GDM1 (cell line): ENCODE measurements around the gene FAR2.
"Not testable (repeated sequence)": the region's sequence is repeated elsewhere in the genome, so short reads cannot be mapped to it uniquely, and the experiment has no call there.

Source experiments
- DNase-seq: peaks from one replicate; lab custom pipeline; 2025; lab: John Stamatoyannopoulos, UW

FAR2 gene

GRCh38 chr12:29148911-29149690 is at the start of gene FAR2:
FAR2 (plus strand) TSS chr12:29149278; CDS start chr12:29270450, 121,172 bp downstream.
- DNase-seq: peak; percentile 59

- DNase-seq: no peak
These were observed 46.3 kb upstream of the FAR2 start for GRCh38 chr12:29102741-29103140.

GRCh38 chr12:29103539-29103974 is 45.5 kb upstream of the FAR2 start:
- DNase-seq: peak; percentile 52

- no peak for DNase-seq
These were observed 44.6 kb upstream of the FAR2 start for GRCh38 chr12:29104516-29104915.

GRCh38 chr12:29110506-29111442 is 38.3 kb upstream of the FAR2 start:
- DNase-seq: no peak

GRCh38 chr12:29113101-29113500 is 36.0 kb upstream of the FAR2 start:
- DNase-seq: no peak

- DNase-seq: no peak
These were observed 32.7 kb upstream of the FAR2 start for GRCh38 chr12:29116414-29116813.

- no peak for DNase-seq
These were observed 17.5 kb upstream of the FAR2 start for GRCh38 chr12:29131539-29131938.

GRCh38 chr12:29132316-29132715 is 16.8 kb upstream of the FAR2 start:
- no peak for DNase-seq

GRCh38 chr12:29133181-29133580 is 15.9 kb upstream of the FAR2 start:
- no peak for DNase-seq

GRCh38 chr12:29133680-29134079 is 15.4 kb upstream of the FAR2 start:
- DNase-seq: no peak

- not testable (repeated sequence) for DNase-seq
These were observed 10.8 kb upstream of the FAR2 start for GRCh38 chr12:29138256-29138655.

GRCh38 chr12:29138855-29139254 is 10.2 kb upstream of the FAR2 start:
- DNase-seq: not testable (repeated sequence)

- DNase-seq: no peak
These were observed 3.5 kb upstream of the FAR2 start for GRCh38 chr12:29145372-29146170.

GRCh38 chr12:29146196-29146595 is 2.9 kb upstream of the FAR2 start:
- no peak for DNase-seq

GRCh38 chr12:29147731-29148595 is 1.1 kb upstream of the FAR2 start:
- no peak for DNase-seq

GRCh38 chr12:29148596-29148910 is 525 bp upstream of the FAR2 start:
- DNase-seq: no peak

- no peak for DNase-seq
These were observed 708 bp downstream of the FAR2 start for GRCh38 chr12:29149691-29150281.

GRCh38 chr12:29150462-29150861 is 1.4 kb downstream of the FAR2 start:
- DNase-seq: no peak

- no peak for DNase-seq
These were observed 3.3 kb downstream of the FAR2 start for GRCh38 chr12:29152223-29152868.
